ENCODE measurements around the gene CHDH.

The CHDH gene

GRCh38 chr3:53813229-53813628 lies 33.0 kb downstream of the CHDH start:
- Histone ChIP-seq H3K9me3 (ENCODE audit: insufficient read depth, low read length) (no peaks in the 10 kb centered on the region), H3K36me3 (ENCODE audit: insufficient read depth, insufficient read length, low read length) (peaks cover 24% of the 10 kb centered on the region), H3K4me1 (ENCODE audit: insufficient read depth, insufficient read length) (peaks cover 2% of the 10 kb centered on the region), H3K4me3 (ENCODE audit: insufficient read length, low read depth) (no peak overlapping the region), H3K9ac (ENCODE audit: insufficient read length, low read depth) (no peak overlapping the region), H3K27me3 (ENCODE audit: insufficient read depth, insufficient read length) (no peaks in the 10 kb centered on the region)
- DNase-seq (ENCODE audit: low read depth, low spot score) = no peak
- no peak for TF ChIP-seq SUZ12 (IDR thresholded peaks at IDR 0.05; ENCODE audit: extremely low read depth, insufficient read depth, insufficient read length)
- TF ChIP-seq ZNF274 (IDR thresholded peaks at IDR 0.05; ENCODE audit: low read depth, low read length) = no peak
- no peak for TF ChIP-seq YY1 (IDR thresholded peaks at IDR 0.05; ENCODE audit: insufficient read depth, insufficient read length)

DNA sequence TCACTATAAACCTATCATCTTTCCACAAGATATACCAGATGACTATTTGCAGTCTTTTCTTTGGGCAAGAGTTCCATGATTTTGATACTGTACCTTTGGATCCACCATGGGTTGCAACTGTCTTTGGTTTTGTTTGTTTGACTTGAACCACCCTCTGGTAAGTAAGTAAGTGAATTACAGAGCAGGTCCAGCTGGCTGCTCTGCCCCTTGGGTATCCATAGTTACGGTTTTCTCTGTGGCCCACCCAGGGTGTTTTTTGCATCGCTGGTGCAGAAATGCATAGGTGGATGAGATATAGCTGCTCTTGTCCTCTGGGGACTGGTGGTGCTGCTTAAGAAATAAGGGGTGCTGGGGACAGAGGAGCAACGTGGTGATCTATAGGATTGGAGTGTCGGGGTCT lies 33.8 kb downstream of the CHDH start:
- DNase-seq (ENCODE audit: low read depth, low spot score) = no peak
- H3K27me3 ChIP-seq (ENCODE audit: insufficient read depth, insufficient read length) = no peaks in the 10 kb centered on the region
- no peak overlapping the region for H3K9ac ChIP-seq (ENCODE audit: insufficient read length, low read depth)
- TF ChIP-seq SUZ12 (IDR thresholded peaks at IDR 0.05; ENCODE audit: extremely low read depth, insufficient read depth, insufficient read length) = no peak
- TF ChIP-seq YY1 (IDR thresholded peaks at IDR 0.05; ENCODE audit: insufficient read depth, insufficient read length) = no peak
- no peak for TF ChIP-seq ZNF274 (IDR thresholded peaks at IDR 0.05; ENCODE audit: low read depth, low read length)
- peaks cover 3% of the 10 kb centered on the region for H3K4me1 ChIP-seq (ENCODE audit: insufficient read depth, insufficient read length)
- H3K36me3 ChIP-seq (ENCODE audit: insufficient read depth, insufficient read length, low read length) = peaks cover 16% of the 10 kb centered on the region
- H3K9me3 ChIP-seq (ENCODE audit: insufficient read depth, low read length) = no peaks in the 10 kb centered on the region
- no peak overlapping the region for H3K4me3 ChIP-seq (ENCODE audit: insufficient read length, low read depth)

GRCh38 chr3:53811143-53811927 lies 34.9 kb downstream of the CHDH start:
- Histone ChIP-seq H3K27me3 (ENCODE audit: insufficient read depth, insufficient read length) (no peaks in the 10 kb centered on the region), H3K4me3 (ENCODE audit: insufficient read length, low read depth) (no peak overlapping the region), H3K36me3 (ENCODE audit: insufficient read depth, insufficient read length, low read length) (peaks cover 9% of the 10 kb centered on the region), H3K4me1 (ENCODE audit: insufficient read depth, insufficient read length) (peaks cover 8% of the 10 kb centered on the region), H3K9ac (ENCODE audit: insufficient read length, low read depth) (no peak overlapping the region), H3K9me3 (ENCODE audit: insufficient read depth, low read length) (no peaks in the 10 kb centered on the region)
- DNase-seq (ENCODE audit: low read depth, low spot score) = no peak
- TF ChIP-seq ZNF274 (IDR thresholded peaks at IDR 0.05; ENCODE audit: low read depth, low read length) (no peak), YY1 (IDR thresholded peaks at IDR 0.05; ENCODE audit: insufficient read depth, insufficient read length) (no peak), SUZ12 (IDR thresholded peaks at IDR 0.05; ENCODE audit: extremely low read depth, insufficient read depth, insufficient read length) (no peak)

- peaks cover 14% of the 10 kb centered on the region for H3K4me1 ChIP-seq (ENCODE audit: insufficient read depth, insufficient read length)
- no peak overlapping the region for H3K9ac ChIP-seq (ENCODE audit: insufficient read length, low read depth)
- H3K9me3 ChIP-seq (ENCODE audit: insufficient read depth, low read length) = no peaks in the 10 kb centered on the region
- H3K36me3 ChIP-seq (ENCODE audit: insufficient read depth, insufficient read length, low read length) = no peaks in the 10 kb centered on the region
- TF ChIP-seq SUZ12 (IDR thresholded peaks at IDR 0.05; ENCODE audit: extremely low read depth, insufficient read depth, insufficient read length) (no peak), YY1 (IDR thresholded peaks at IDR 0.05; ENCODE audit: insufficient read depth, insufficient read length) (no peak), ZNF274 (IDR thresholded peaks at IDR 0.05; ENCODE audit: low read depth, low read length) (no peak)
- no peak for DNase-seq (ENCODE audit: low read depth, low spot score)
- H3K27me3 ChIP-seq (ENCODE audit: insufficient read depth, insufficient read length) = no peaks in the 10 kb centered on the region
- no peak overlapping the region for H3K4me3 ChIP-seq (ENCODE audit: insufficient read length, low read depth)
Observed at GRCh38 chr3:53809764-53810400, 36.3 kb downstream of the CHDH start.

- Histone ChIP-seq H3K36me3 (ENCODE audit: insufficient read depth, insufficient read length, low read length) (no peaks in the 10 kb centered on the region), H3K4me1 (ENCODE audit: insufficient read depth, insufficient read length) (peaks cover 20% of the 10 kb centered on the region), H3K9me3 (ENCODE audit: insufficient read depth, low read length) (no peaks in the 10 kb centered on the region), H3K9ac (ENCODE audit: insufficient read length, low read depth) (no peak overlapping the region), H3K27me3 (ENCODE audit: insufficient read depth, insufficient read length) (no peaks in the 10 kb centered on the region), H3K4me3 (ENCODE audit: insufficient read length, low read depth) (no peak overlapping the region)
- DNase-seq (ENCODE audit: low read depth, low spot score) = no peak
- no peak for TF ChIP-seq SUZ12 (IDR thresholded peaks at IDR 0.05; ENCODE audit: extremely low read depth, insufficient read depth, insufficient read length)
- no peak for TF ChIP-seq YY1 (IDR thresholded peaks at IDR 0.05; ENCODE audit: insufficient read depth, insufficient read length)
- no peak for TF ChIP-seq ZNF274 (IDR thresholded peaks at IDR 0.05; ENCODE audit: low read depth, low read length)
Observed at GRCh38 chr3:53809267-53809666, 37.0 kb downstream of the CHDH start.

DNA sequence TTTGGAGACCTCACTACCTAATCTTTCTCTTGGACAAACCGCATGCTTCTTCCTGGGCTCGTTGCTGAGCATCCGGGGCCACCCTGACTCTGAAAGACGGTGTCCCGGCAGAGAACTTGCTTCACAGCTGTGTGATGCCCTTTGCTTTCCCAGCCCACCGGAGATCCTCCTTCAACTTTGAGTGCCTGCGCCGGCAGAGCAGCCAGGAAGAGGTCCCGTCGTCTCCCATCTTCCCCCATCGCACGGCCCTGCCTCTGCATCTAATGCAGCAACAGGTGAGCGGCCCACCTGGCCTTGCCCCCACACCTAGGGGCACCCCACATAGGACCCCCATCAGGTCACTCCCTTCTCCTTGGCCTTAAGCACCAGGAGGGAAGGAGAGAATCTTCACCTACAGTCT lies 37.7 kb downstream of the CHDH start:
- Histone ChIP-seq H3K27me3 (ENCODE audit: insufficient read depth, insufficient read length) (no peaks in the 10 kb centered on the region), H3K4me3 (ENCODE audit: insufficient read length, low read depth) (no peak overlapping the region), H3K9me3 (ENCODE audit: insufficient read depth, low read length) (no peaks in the 10 kb centered on the region), H3K4me1 (ENCODE audit: insufficient read depth, insufficient read length) (peaks cover 24% of the 10 kb centered on the region), H3K9ac (ENCODE audit: insufficient read length, low read depth) (no peak overlapping the region), H3K36me3 (ENCODE audit: insufficient read depth, insufficient read length, low read length) (no peaks in the 10 kb centered on the region)
- TF ChIP-seq YY1 (IDR thresholded peaks at IDR 0.05; ENCODE audit: insufficient read depth, insufficient read length) = no peak
- no peak for TF ChIP-seq ZNF274 (IDR thresholded peaks at IDR 0.05; ENCODE audit: low read depth, low read length)
- no peak for DNase-seq (ENCODE audit: low read depth, low spot score)

- Histone ChIP-seq H3K27me3 (ENCODE audit: insufficient read depth, insufficient read length) (no peaks in the 10 kb centered on the region), H3K9ac (ENCODE audit: insufficient read length, low read depth) (peak overlapping the region; percentile 28), H3K36me3 (ENCODE audit: insufficient read depth, insufficient read length, low read length) (no peaks in the 10 kb centered on the region), H3K4me3 (ENCODE audit: insufficient read length, low read depth) (no peak overlapping the region), H3K9me3 (ENCODE audit: insufficient read depth, low read length) (no peaks in the 10 kb centered on the region), H3K4me1 (ENCODE audit: insufficient read depth, insufficient read length) (peaks cover 24% of the 10 kb centered on the region)
- DNase-seq (ENCODE audit: low read depth, low spot score) = no peak
- TF ChIP-seq YY1 (IDR thresholded peaks at IDR 0.05; ENCODE audit: insufficient read depth, insufficient read length) (no peak), SUZ12 (IDR thresholded peaks at IDR 0.05; ENCODE audit: extremely low read depth, insufficient read depth, insufficient read length) (no peak), ZNF274 (IDR thresholded peaks at IDR 0.05; ENCODE audit: low read depth, low read length) (no peak)
Observed at GRCh38 chr3:53807117-53807810, 39.0 kb downstream of the CHDH start.
